Measurements from ENCODE around the gene STK11IP.

STK11IP gene

GRCh38 chr2:219563271-219563928, 34.3 kb upstream of the STK11IP start:
- DNase-seq (ENCODE audit: low read depth in 2 of 2), result no peak

- no peak for DNase-seq (ENCODE audit: low read depth in 2 of 2)
These were observed 32.3 kb upstream of the STK11IP start for GRCh38 chr2:219565130-219566080.

GRCh38 chr2:219566640-219567039, 31.0 kb upstream of the STK11IP start:
- no peak for DNase-seq (ENCODE audit: low read depth in 2 of 2)

- DNase-seq (ENCODE audit: low read depth in 2 of 2), result no peak
These were observed 30.5 kb upstream of the STK11IP start for GRCh38 chr2:219567131-219567530.

GRCh38 chr2:219567791-219568361, 29.8 kb upstream of the STK11IP start:
- DNase-seq (ENCODE audit: low read depth in 2 of 2), result no peak

- DNase-seq (ENCODE audit: low read depth in 2 of 2), result no peak
These were observed 28.6 kb upstream of the STK11IP start for GRCh38 chr2:219569041-219569440.

- no peak for DNase-seq (ENCODE audit: low read depth in 2 of 2)
These were observed 28.0 kb upstream of the STK11IP start for GRCh38 chr2:219569635-219570034.

GRCh38 chr2:219570194-219570923, 27.3 kb upstream of the STK11IP start:
- no peak for DNase-seq (ENCODE audit: low read depth in 2 of 2)

- DNase-seq (ENCODE audit: low read depth in 2 of 2), result no peak
These were observed 26.7 kb upstream of the STK11IP start for GRCh38 chr2:219570924-219571310.

GRCh38 chr2:219571311-219572236, 26.1 kb upstream of the STK11IP start, which contains the start of gene OBSL1:
Gene OBSL1, minus strand, starts transcription at chr2:219571539. Its CDS starts 307 bp downstream, at chr2:219571232.
- no peak for DNase-seq (ENCODE audit: low read depth in 2 of 2)

- no peak for DNase-seq (ENCODE audit: low read depth in 2 of 2)
These were observed 25.2 kb upstream of the STK11IP start, which contains the start of gene INHA for GRCh38 chr2:219572237-219573001. Gene INHA, plus strand, starts transcription at chr2:219572310. Its CDS starts 65 bp downstream, at chr2:219572375.

- no peak for DNase-seq (ENCODE audit: low read depth in 2 of 2)
These were observed 24.5 kb upstream of the STK11IP start for GRCh38 chr2:219573166-219573565.

- no peak for DNase-seq (ENCODE audit: low read depth in 2 of 2)
These were observed 23.0 kb upstream of the STK11IP start for GRCh38 chr2:219574484-219575311.

GRCh38 chr2:219575566-219576504, 21.8 kb upstream of the STK11IP start:
- no peak for DNase-seq (ENCODE audit: low read depth in 2 of 2)

- no peak for DNase-seq (ENCODE audit: low read depth in 2 of 2)
These were observed 20.9 kb upstream of the STK11IP start for GRCh38 chr2:219576505-219577388.

GRCh38 chr2:219578811-219579613, 18.6 kb upstream of the STK11IP start:
- DNase-seq (ENCODE audit: low read depth in 2 of 2), result no peak

Measured in stimulated activated CD8-positive, alpha-beta memory T cell treated with anti-CD3 and anti-CD28 coated beads, Interleukin-2, amount 100 ng/mL, for 1 hour (primary cell).